HG03378 (cell line): ENCODE results near the gene NLRP5.
"Not testable (repeated sequence)": the region's sequence is repeated elsewhere in the genome, so short reads cannot be mapped to it uniquely, and the experiment has no call there.

Experiments used
- ATAC-seq: cut with Tn5 transposase; IDR thresholded peaks from one replicate; pipeline ENCODE4 v1.9.1; 2021; ENCODE audit warnings: mild to moderate bottlenecking, moderate library complexity; ENCODE audit not compliant: unreplicated experiment

NLRP5 gene

GRCh38 chr19:56098237-56098636 lies 111.7 kb downstream of the NLRP5 start:
- ATAC-seq, result not testable (repeated sequence)

- no peak for ATAC-seq
Observed at GRCh38 chr19:56098731-56099568, 112.4 kb downstream of the NLRP5 start.

GRCh38 chr19:56099638-56100539 lies 113.3 kb downstream of the NLRP5 start:
- no peak for ATAC-seq

DNA sequence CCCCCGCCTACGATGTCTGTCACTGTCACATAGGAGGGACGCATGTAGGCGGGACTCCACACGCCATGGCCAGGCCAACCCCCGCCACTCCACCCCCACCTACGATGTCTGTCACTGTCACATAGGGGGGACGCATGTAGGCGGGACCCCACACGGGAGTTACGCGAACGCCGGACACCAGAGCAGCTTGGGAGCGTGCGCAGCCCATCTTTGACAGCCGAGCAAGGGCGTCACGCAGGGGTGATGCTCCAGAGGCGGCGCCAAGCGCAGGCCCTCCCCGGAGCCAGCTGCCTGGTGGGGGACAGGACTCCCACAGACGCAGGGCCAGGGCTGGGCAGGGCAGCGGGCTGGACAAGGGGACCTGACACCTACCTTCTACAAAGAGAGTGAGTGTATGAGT lies 114.5 kb downstream of the NLRP5 start:
- ATAC-seq, result no peak

GRCh38 chr19:56101746-56102535 lies 115.4 kb downstream of the NLRP5 start:
- ATAC-seq, result no peak

DNA sequence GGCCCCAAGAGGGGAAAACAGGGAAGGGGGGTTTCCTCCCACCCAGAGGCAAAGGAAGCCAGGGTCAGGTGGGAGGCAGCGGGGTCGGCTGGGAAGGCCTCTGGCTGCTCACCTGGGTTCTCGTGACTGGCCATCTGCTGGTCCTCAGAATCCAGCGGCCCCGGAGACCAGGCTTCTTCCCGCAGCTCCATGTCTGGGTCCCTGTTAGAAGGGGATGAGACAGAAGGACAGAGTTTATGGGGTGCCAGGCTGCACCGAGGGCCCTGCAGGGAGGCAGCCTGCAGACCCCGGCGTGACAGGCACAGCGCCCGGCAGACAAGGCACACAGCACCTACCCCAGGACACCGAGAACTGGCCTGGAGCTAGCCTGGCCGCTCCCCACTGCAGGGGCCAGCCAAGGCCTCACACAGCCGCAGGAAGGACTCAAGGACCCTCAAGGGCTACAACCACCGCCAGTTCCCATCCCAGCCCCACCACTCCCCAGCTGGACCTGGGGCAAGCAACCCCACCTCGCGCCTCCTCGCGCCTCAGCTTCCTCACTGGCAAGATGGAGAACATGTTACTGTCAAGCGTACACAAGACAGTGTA lies 116.5 kb downstream of the NLRP5 start:
- ATAC-seq, result no peak

DNA sequence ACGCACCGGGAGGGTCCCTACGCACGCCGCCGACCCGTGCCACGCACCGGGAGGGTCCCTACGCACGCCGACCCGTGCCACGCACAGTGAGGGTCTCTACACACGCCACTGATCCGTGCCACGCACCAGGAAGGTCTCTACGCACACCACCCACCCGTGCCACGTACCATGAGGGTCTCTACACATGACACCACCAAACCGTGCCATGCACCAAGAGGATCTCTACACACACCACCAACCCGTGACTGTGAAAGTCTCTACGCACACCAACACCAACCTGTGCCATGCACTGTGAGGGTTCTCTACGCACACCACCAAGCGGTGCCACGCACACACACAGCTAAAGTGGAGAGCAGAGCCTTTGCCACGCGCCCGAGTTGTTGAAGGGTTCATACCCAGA lies 117.8 kb downstream of the NLRP5 start:
- ATAC-seq, result no peak

GRCh38 chr19:56105090-56105701 lies 118.6 kb downstream of the NLRP5 start:
- no peak for ATAC-seq

GRCh38 chr19:56105831-56106396 lies 119.3 kb downstream of the NLRP5 start:
- not testable (repeated sequence) for ATAC-seq

DNA sequence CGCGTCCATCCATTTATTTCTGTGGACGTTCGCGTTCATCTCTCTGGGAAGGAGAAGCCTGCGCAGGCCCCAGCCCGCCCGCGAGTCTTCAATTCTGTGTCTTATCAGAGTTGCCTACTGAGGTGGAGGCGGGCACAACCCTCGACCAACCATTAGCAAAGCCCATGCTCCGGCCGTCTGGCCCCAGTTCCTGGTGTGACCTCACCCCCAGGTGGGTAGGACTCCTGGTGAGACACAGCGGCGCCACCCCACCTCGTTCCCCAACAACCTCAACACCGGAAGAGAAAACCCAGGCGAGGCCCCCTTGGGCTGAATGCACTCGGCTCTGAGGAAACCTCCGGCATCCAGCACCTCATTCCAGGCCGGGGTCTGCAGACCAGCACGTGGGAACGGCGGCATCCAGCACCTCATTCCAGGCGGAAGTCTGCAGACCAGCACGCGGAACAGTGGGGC lies 119.8 kb downstream of the NLRP5 start:
- ATAC-seq, result no peak

DNA sequence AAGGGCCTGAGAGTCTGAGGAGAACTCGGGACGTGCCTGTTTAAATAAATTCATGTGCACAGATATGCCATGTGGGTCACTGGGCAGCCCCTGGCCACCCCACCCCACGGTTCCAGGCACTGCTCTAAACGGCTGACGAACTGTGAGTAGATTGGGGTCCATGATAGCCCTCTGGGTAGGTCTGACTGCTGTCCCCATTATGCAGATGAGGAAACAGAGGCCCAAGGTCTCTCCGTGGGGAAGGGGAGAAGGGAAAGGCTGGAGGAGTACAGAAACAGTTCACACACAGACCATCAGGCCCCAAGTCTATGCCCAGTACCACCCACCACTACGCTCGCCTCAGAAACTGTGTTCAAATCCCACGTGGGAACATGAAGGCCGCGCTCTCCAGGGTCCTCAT lies 120.4 kb downstream of the NLRP5 start:
- no peak for ATAC-seq

GRCh38 chr19:56107626-56108351 lies 121.2 kb downstream of the NLRP5 start:
- ATAC-seq, result no peak

GRCh38 chr19:56108447-56109195 lies 122.0 kb downstream of the NLRP5 start:
- no peak for ATAC-seq

DNA sequence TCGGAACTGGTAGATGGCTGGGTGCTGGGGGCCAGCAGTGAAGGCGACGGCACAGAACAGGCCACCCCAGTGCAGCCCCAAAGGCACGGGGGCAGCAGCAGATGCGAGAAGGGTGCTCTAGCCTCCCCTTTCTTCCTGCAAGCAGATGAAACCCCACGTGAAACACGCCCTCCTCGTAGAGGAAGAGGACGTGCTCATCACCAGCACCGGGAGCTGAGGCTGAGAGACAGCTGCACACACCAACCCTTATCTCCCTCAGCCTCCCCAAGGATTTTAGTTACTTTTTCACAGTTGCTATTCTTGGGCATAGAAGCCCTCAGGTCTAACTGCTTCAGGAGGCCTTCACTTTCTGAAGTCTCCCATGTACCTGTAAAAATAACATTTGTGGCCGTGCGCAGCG lies 122.7 kb downstream of the NLRP5 start:
- ATAC-seq, result no peak

DNA sequence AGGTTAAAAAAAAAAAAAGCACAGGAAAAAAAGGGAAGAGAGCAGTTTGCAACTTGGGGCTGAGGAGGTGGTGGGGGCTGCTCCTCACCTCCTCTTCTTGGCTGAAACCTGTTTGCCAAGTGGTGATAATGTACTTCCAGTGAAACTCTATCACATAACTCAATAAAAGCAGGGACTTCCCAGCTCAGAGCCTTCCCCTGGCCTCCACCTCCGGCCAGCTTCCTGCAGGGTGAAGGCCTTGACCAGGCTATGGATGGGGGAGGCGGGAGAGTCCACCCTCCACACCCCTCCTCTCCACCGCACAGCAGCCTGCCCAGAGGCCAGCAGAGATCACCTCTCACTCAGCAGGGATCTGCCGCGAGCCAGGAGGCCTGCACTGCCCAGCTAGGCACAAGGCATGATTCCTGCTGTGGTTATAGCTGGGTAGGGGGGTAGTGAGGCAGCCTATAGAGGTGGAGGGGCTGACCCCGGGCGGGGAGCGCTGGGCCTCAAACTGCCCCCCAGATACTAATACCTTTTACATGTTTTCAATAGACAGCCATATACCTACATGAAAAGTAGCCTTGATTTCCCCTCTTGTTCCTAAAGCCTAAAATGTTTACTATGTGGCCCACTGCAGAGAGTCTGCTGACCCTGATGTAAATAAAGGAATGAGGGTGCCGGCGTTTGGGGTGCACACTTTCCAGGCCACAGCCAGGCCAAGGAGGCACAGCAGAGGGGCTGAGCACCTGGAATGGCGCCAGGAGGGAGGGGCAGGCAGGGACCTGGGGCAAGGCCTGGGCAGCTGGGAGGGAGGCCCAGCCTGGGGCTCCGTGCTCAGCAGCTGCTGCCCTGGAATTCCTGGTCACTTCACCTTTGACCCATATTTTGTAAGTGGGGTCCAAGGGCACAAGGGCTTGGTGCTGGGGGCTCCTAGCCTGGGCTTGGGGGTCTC lies 124.2 kb downstream of the NLRP5 start:
- no peak for ATAC-seq
